GM12801 (cell line): ENCODE data around the gene SNUPN.

Source experiments
- TF ChIP-seq, protein P1 (sequence below): IDR thresholded peaks from one replicate; pipeline ENCODE4 v1.5.1; 2011; ENCODE audit warnings: control low read depth; ENCODE audit not compliant: insufficient read length; ENCODE audit errors: extremely low read depth

The SNUPN gene

GRCh38 chr15:75553659-75554058 is 71.9 kb downstream of the SNUPN start:
- TF ChIP-seq, protein P1, sequence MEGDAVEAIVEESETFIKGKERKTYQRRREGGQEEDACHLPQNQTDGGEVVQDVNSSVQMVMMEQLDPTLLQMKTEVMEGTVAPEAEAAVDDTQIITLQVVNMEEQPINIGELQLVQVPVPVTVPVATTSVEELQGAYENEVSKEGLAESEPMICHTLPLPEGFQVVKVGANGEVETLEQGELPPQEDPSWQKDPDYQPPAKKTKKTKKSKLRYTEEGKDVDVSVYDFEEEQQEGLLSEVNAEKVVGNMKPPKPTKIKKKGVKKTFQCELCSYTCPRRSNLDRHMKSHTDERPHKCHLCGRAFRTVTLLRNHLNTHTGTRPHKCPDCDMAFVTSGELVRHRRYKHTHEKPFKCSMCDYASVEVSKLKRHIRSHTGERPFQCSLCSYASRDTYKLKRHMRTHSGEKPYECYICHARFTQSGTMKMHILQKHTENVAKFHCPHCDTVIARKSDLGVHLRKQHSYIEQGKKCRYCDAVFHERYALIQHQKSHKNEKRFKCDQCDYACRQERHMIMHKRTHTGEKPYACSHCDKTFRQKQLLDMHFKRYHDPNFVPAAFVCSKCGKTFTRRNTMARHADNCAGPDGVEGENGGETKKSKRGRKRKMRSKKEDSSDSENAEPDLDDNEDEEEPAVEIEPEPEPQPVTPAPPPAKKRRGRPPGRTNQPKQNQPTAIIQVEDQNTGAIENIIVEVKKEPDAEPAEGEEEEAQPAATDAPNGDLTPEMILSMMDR = no peak

- TF ChIP-seq, protein P1 = no peak
These were observed 74.4 kb downstream of the SNUPN start for GRCh38 chr15:75551091-75551490.
